Hippocampal formation (tissue), 2 donors: ENCODE data around the gene ERC1.
"Not testable (repeated sequence)": the region's sequence is repeated elsewhere in the genome, so short reads cannot be mapped to it uniquely, and the experiment has no call there.

Source experiments
- DNase-seq, 2 donors: peaks; one replicate each; lab custom pipeline; 2025; lab: John Stamatoyannopoulos, UW

Gene ERC1

GRCh38 chr12:1284611-1285010 lies 293.6 kb downstream of the ERC1 start:
- no peak for DNase-seq

GRCh38 chr12:1287446-1287975 lies 296.5 kb downstream of the ERC1 start:
- DNase-seq, result no peak

DNA sequence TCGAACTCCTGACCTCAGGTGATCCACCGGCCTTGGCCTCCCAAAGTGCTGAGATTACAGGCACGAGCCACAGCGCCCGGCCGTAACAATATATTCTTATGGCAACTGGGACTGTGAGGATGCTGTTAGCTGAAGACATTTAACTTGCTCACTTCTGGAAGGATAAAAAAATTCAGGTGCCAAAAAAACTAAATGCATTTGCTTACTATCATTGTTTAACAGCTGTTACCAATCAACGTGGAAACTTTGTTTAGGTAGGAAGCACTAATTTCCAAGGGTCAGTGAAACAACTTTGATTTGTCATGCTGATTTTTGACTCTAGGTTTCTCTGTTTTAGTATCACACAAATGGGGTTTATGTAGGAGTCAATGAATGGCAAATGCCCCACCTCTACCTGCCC lies 297.3 kb downstream of the ERC1 start:
- DNase-seq, result no peak

DNA sequence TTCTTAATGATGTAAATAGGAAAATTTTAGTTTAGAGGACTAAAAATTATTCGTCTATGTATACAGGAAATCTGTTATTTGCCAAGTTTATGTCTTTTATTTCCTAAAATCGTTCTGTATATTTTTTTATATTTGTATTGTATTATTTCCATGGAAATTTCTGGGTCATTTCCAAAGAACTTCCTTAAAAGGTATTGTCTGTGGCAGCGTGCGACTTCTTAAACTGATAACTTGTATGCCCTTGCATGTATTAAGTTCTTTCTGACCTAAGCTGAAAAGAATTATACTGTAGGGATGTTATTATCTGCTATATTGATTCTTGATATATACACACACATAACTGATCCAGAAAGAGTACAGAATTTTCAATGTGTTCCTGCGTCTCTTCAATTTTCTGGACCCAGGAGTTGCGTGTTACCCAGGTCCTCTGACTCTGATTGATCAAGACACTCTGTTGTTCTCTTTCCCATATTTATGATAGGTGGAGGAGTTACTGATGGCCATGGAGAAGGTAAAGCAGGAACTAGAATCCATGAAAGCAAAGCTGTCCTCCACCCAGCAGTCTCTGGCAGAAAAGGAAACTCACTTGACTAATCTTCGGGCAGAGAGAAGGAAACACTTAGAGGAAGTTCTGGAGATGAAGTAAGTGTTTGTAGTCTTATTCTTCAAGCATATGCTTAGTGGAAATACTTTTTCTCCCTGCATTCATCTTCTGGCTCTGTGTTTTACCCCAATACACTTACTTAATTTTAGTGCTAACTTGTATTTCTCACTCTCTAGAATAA lies 298.5 kb downstream of the ERC1 start:
- DNase-seq, result no peak

DNA sequence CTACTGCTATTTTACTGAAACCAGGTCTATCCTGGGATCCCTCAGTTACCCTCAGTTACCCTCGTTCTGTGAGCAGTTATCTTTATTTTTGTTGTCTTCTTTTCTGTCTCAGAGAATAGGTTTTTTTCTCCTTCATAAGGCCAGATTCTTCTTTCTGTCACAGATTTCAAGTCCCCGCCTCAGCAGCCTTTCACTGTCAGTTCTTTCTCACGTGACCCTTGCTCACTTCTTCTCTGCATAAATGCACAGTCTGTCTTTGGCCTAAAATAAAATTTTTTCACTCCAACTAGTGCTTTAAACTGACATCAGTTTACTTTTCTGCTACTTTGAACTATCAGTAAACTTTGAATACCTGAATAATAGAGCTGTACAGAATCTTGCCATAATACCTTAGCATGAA lies 299.7 kb downstream of the ERC1 start:
- DNase-seq, result no peak

DNA sequence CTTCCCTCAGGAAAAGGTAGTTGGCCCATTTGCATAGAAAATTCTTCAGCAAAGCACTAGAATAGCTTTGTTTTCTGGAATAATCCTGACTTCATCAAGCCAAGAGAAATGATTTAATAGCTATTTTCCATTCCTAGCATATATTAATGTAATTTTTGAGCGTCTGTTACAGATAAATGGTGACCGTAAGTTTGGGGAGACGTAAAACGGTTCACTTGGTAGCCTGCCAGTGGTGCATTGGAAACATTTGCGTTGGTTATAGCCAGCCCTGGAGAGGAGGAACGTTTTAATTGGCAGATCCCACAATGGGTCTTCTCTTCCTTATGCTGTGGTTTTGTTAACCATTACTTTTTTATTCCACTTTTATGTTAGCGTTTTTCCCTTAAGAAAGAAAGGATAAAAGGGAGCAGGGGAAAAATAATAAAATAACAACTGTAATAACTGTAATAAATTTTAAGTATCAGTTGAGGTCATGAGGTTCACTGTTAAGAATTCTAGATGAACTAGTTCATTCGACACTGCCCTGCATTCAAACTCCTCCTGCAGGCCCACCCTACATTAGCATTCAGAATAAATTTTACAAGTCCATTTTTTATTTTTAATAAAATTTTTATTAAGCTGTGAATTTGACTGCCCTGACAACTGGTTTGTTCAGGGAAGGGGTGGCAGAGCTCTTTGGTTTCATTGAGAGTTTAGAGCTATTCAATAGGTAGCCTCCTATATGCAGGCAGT lies 300.7 kb downstream of the ERC1 start:
- DNase-seq, result no peak

GRCh38 chr12:1293901-1294300 lies 302.9 kb downstream of the ERC1 start:
- DNase-seq, result no peak

GRCh38 chr12:1297206-1297605 lies 306.2 kb downstream of the ERC1 start:
- no peak for DNase-seq

DNA sequence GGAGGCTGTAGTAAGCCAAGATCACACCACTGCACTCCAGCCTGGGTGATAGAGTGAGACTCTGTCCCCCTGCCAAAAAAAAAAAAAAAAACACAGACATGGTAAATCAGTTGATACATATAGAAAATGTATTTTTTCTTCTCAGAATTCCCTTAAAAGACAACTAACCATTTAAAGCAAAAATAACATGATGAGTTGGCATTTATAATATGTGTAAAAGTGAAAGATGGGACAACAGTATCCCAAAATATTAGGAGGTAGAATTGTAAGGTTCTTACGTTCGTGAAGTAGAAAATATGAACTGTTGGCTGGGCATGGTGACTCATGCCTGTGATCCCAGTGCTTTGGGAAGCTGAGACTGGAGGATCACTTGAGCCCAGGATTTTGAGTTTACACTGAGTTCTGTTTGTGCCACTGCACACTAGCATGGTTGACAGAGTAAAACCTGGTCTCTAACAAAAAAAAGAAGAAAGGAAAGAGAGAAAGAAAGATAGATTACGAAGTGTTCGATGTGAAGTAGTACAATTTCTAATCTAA lies 306.7 kb downstream of the ERC1 start:
- no peak for DNase-seq

- DNase-seq, result no peak
Measured at GRCh38 chr12:1300460-1300859, 309.4 kb downstream of the ERC1 start.

- no peak for DNase-seq
Measured at GRCh38 chr12:1302201-1302870, 311.3 kb downstream of the ERC1 start.

DNA sequence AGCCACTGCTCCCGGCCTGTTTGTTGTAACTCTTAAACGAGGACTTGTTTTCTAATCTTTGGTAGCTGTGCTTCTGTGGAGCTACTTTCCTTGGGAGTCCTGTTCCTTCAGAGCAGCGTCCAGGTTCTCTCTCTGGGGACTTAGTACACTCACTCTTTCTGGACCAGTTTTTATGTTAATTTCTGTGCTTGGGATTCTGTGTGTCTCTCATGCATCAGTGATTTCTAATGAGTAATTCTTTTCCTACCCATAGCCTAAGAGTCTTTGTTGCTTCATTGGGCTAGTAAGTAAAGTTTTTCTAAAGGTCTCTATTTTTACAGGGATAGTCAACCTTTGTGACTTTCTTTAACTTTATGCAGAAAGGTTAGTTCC lies 314.0 kb downstream of the ERC1 start:
- DNase-seq, result no peak

GRCh38 chr12:1305791-1306500 lies 314.9 kb downstream of the ERC1 start:
- DNase-seq, result no peak

DNA sequence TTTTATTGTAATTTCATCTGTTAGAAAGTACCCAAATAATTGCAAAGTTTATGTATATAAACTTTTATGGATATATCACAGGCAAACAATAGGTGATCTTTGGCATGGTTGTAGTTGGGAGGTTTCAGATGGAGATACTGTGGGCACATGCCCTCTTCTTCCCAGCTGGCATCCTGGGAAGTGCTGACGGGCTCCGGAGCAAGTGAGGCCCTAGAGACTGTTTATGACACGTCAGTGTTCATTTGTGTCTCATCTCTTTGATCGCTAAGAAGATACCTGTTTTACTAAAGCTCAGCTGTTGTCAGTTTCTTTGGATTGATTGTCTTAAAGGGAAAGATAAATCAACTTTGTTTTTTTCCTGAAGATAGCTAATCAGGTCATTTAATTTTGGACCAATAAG lies 315.8 kb downstream of the ERC1 start:
- DNase-seq, result no peak

GRCh38 chr12:1307796-1308195 lies 316.8 kb downstream of the ERC1 start:
- DNase-seq, result no peak

DNA sequence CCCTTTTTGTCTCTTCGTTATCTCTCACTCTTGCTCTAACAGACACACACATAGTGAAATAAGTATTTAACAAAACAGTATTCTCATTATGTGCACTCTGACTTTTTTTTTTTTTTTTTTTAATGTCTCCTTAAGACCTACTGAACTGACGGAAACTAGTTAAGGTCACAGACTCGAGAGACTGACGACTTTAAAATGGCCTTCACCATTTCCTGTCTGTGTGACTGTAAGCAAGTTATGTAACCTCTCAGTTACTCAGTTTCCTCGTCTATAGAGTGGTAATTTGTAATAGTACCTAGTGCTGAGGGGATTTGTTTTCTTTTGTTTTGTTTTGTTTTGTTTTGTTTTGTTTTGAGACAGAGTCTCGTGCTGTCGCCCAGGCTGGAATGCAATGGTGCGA lies 318.6 kb downstream of the ERC1 start:
- no peak for DNase-seq

- DNase-seq, result no peak
Measured at GRCh38 chr12:1310653-1311052, 319.6 kb downstream of the ERC1 start.

DNA sequence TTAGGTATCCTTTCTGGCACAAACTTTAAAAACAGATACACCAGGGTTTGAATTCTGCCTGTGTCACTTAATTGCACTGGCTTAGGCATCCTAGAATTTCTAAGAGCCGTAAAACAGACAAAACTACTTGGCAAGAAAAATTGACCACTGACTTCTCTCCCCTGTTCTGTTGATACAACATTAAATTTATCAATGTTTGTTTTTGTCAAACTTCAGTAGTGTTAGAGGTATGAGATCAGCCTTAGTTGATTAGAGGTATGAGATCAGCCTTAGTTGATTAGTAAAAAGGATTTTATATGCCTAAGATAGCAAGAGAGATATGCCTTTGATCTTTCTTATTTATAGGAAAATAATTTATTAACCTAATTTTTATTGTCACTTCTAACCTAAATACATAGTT lies 320.1 kb downstream of the ERC1 start:
- DNase-seq, result no peak

- DNase-seq, result no peak
Measured at GRCh38 chr12:1313906-1314305, 322.9 kb downstream of the ERC1 start.

GRCh38 chr12:1314523-1314922 lies 323.5 kb downstream of the ERC1 start:
- no peak for DNase-seq

DNA sequence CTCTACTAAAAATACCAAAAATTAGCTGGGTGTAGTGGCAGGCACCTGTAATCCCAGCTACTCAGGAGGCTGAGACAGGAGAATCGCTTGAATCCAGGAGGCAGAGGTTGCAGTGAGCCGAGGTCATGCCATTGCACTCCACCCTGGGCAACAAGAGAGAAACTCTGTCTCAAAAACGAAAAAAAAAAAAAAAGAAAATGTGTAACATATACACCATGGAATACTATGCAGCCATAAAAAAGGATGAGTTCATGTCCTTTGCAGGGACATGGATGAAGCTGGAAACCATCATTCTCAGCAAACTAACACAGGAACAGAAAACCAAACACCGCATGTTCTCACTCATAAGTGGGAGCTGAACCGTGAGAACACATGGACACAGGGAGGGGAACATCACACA lies 326.0 kb downstream of the ERC1 start:
- DNase-seq, result not testable (repeated sequence)
